Right atrium auricular region (tissue), 2 donors: ENCODE measurements around the gene DEPDC1B. TPM values are rescaled to one million over a fixed set of nuclear protein-coding genes. Genes with fewer than 3 reads are reported as not detected.

ENCODE experiments used
- DNase-seq: peaks from one replicate; pipeline ENCODE4 v3.0.0-alpha.2; 2019; ENCODE audit warnings: low spot score
- H3K27ac ChIP-seq, 2 donors: fragments of 200-600 bp; sonication (generic); 1 replicate in 1 of 2; 2 replicates in 1 of 2; pipeline ENCODE4 v1.5.1; 2016 to 2019
- H3K27me3 ChIP-seq, 2 donors: fragments of 200-600 bp; sonication (generic); one replicate each; pipeline versions ENCODE4 v1.5.1 to v1.6.0; 2017 to 2019
- H3K36me3 ChIP-seq: fragments of 200-600 bp; sonication (generic); one replicate; pipeline ENCODE4 v1.5.1; 2016
- H3K4me1 ChIP-seq, 2 donors: fragments of 200-600 bp; sonication (generic); one replicate each; pipeline versions ENCODE4 v1.5.1 to v1.6.0; 2017 to 2019
- H3K4me3 ChIP-seq, 2 donors: fragments of 200-600 bp; sonication (generic); 1 replicate in 1 of 2; 2 replicates in 1 of 2; pipeline ENCODE4 v1.5.1; 2017 to 2019; ENCODE audit warnings: mild to moderate bottlenecking in 1 of 2, moderate library complexity in 1 of 2
- H3K9me3 ChIP-seq, 2 donors: fragments of 200-600 bp; sonication (generic); one replicate each; pipeline ENCODE4 v1.5.1; 2019
- CTCF ChIP-seq, 2 donors: fragments of 200-600 bp; sonication (generic); IDR thresholded peaks; one replicate each; pipeline ENCODE4 v1.5.1; 2019; ENCODE audit warnings: antibody characterized with exemption in 2 of 2
- total RNA-seq, 2 donors: library from RNA; depleted of rRNA; stranded (reverse); fragments of >200 nt; gene quantifications; one replicate each; pipeline ENCODE4 v1.1.0, GENCODE V29; 2016

Gene DEPDC1B
- total RNA-seq, result under 1 TPM in 1 of 2 donors, not detected in 1; 0.16 TPM

DNA sequence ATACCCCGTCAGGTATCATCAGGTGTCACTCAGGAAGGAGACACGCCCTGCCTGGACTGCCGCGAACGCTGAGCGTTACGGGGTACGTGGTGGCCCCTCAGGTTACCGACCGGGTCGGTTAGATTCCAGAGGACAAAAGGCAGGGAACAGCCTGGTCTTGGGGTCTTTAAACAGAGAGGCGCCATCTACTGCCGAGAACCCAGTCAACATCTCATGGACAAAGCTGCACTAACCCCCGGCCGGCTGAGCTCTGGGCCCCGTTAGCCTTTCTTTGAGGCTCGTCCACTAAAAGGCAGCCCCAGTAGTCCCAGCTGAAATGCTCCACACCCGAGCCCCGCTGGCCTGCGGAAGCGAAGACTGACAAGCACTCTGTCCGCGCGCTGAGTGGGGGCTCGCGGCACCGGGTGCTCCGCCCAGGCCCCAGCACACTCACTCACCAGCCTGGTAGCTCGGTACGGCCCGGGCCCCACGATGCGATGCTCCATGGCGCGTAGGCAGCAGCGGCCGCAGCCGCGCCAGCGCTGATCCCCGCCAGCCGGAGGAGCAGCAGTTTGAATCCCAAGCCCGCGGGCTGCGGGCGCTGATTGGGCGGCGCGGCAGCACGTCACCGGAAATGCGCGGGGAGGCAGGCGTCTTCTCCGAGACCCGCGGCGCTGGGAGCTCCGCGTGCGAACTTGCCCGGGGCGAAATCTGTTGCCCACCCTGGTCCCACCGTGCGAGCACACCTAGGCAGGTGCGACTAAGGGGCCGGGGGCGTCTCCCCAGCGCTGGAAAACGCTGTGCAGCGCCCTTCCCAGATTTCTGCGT lies at the start of gene DEPDC1B:
Gene DEPDC1B, minus strand, starts transcription at position 558 of the 807 bp plus-strand sequence. Its CDS starts 73 bp downstream, at position 485.
- Histone ChIP-seq H3K4me1 (peaks cover 0 to 15% of the 10 kb centered on the region in 2 donors), H3K27me3 (no peaks in the 10 kb centered on the region), H3K27ac (peak within 1 kb of the TSS; percentile 21 to 65), H3K4me3 (peak within 1 kb of the TSS; percentile 59 to 69), H3K9me3 (no peaks in the 10 kb centered on the region), H3K36me3 (no peaks in the 10 kb centered on the region)
- peak; percentile 87 for DNase-seq
- TF ChIP-seq CTCF (IDR thresholded peaks at IDR 0.05), result no peak

- Histone ChIP-seq H3K4me3 (no peak overlapping the region), H3K36me3 (no peaks in the 10 kb centered on the region), H3K9me3 (peaks cover 0 to 16% of the 10 kb centered on the region in 2 donors), H3K27ac (no peak overlapping the region), H3K27me3 (no peaks in the 10 kb centered on the region), H3K4me1 (no peaks in the 10 kb centered on the region)
- no peak for TF ChIP-seq CTCF (IDR thresholded peaks at IDR 0.05)
- DNase-seq, result no peak
Observed at GRCh38 chr5:60744682-60745081, 44.7 kb upstream of the DEPDC1B start.

DNA sequence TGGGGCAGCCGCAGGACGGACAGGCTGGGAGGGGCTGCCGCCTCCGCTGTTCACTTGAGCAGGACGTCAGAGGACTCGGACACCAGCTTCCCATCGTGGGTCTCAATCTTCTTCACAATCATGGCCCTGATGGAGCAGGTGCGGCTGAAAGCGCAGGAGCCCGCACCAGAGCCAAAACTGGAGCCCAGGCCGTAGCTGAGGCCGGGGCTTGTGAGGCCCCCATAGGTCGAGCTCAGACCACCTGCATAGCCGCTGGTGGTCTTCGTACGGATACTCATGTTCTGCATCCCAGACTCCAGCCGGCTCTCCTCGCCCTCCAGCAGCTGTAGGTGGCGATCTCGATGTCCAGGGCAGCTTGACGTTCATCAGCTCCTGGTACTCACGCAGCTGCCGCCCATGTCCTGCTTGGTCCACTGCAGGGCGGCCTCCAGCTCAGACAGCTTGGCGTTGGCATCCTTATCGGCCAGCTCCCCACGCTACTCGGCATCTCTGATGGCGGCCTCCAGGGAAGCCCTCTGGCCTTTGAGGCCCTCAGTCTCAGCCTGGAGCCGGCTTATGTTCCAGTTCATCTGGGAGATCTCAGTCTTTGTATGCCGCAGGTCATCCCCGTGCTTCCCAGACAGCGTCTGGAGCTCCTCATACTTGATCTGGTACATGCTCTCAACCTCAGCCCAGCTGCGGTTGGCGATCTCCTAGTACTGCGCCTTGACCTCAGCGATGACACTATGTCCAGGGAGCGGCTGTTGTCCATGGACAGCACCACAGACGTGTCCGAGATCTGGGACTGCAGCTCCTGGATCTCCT lies 43.7 kb upstream of the DEPDC1B start:
- DNase-seq, result no peak
- Histone ChIP-seq H3K4me1 (no peaks in the 10 kb centered on the region), H3K36me3 (no peaks in the 10 kb centered on the region), H3K27me3 (no peaks in the 10 kb centered on the region), H3K4me3 (no peak overlapping the region), H3K27ac (no peak overlapping the region), H3K9me3 (peaks cover 0 to 18% of the 10 kb centered on the region in 2 donors)
- no peak for TF ChIP-seq CTCF (IDR thresholded peaks at IDR 0.05)

- Histone ChIP-seq H3K9me3 (peaks cover 0 to 18% of the 10 kb centered on the region in 2 donors), H3K27me3 (no peaks in the 10 kb centered on the region), H3K36me3 (no peaks in the 10 kb centered on the region), H3K4me1 (no peaks in the 10 kb centered on the region), H3K27ac (no peak overlapping the region), H3K4me3 (no peak overlapping the region)
- DNase-seq, result no peak
- TF ChIP-seq CTCF (IDR thresholded peaks at IDR 0.05), result no peak
Observed at GRCh38 chr5:60740322-60740721, 40.4 kb upstream of the DEPDC1B start.

GRCh38 chr5:60738933-60739332 lies 39.0 kb upstream of the DEPDC1B start:
- Histone ChIP-seq H3K36me3 (no peaks in the 10 kb centered on the region), H3K4me1 (no peaks in the 10 kb centered on the region), H3K27ac (no peak overlapping the region), H3K9me3 (peaks cover 0 to 18% of the 10 kb centered on the region in 2 donors), H3K4me3 (no peak overlapping the region), H3K27me3 (no peaks in the 10 kb centered on the region)
- TF ChIP-seq CTCF (IDR thresholded peaks at IDR 0.05), result no peak
- no peak for DNase-seq
